ENCODE data around the gene ESYT1. TPM values are rescaled to one million over a fixed set of nuclear protein-coding genes. Genes with fewer than 3 reads are reported as not detected.

ESYT1 gene
- 100 to 1,000 TPM; 225 to 241 TPM for total RNA-seq

- H3K9me3 Mint-ChIP-seq (ENCODE audit: low read depth), result no peaks in the 10 kb centered on the region
- ATAC-seq (peak; percentile 91), DNase-seq (peak; percentile 100)
- no peaks in the 10 kb centered on the region for H3K27me3 Mint-ChIP-seq
- peaks cover 66% of the 10 kb centered on the region for H3K4me1 Mint-ChIP-seq
- peak within 1 kb of the TSS; percentile 98 for H3K4me3 Mint-ChIP-seq
- CTCF ChIA-PET, result interaction anchor here (0.6 to 8.8 kb wide), 20 partner anchors 8 to 501 kb away, joined by 3 to 151 read pairs (median 6); partner anchors contain the start of genes MYL6, MYL6B, PA2G4 and RNF41
- H3K27ac Mint-ChIP-seq, result peak within 1 kb of the TSS; percentile 93
- H3K36me3 Mint-ChIP-seq, result peaks cover 36% of the 10 kb centered on the region
Observed at GRCh38 chr12:56127888-56128669, at the start of gene ESYT1. TSS of gene ESYT1 (plus strand) at chr12:56128267. CDS start at chr12:56128320, 53 bp downstream.

- no peak for ATAC-seq
- Mint-ChIP-seq H3K4me1 (peaks cover 14% of the 10 kb centered on the region), H3K36me3 (no peaks in the 10 kb centered on the region), H3K27me3 (peaks cover 24% of the 10 kb centered on the region), H3K27ac (no peak overlapping the region), H3K4me3 (peak overlapping the region; percentile 76), H3K9me3 (ENCODE audit: low read depth) (no peaks in the 10 kb centered on the region)
- CTCF ChIA-PET, result interaction anchor here (0.9 to 3.1 kb wide), 9 partner anchors 7 to 83 kb away, joined by 3 to 13 read pairs (median 7); partner anchors contain the start of genes PA2G4 and ZC3H10
- DNase-seq, result no peak
Observed at GRCh38 chr12:56078427-56078826, 49.6 kb upstream of the ESYT1 start.

GRCh38 chr12:56078931-56079722 is 48.9 kb upstream of the ESYT1 start:
- ATAC-seq, result peak; percentile 74
- peaks cover 30% of the 10 kb centered on the region for H3K27me3 Mint-ChIP-seq
- peaks cover 14% of the 10 kb centered on the region for H3K4me1 Mint-ChIP-seq
- CTCF ChIA-PET, result interaction anchor here (0.7 to 3.1 kb wide), 16 partner anchors 11 to 153 kb away, joined by 3 to 13 read pairs (median 4); partner anchors contain the start of genes PA2G4 and ZC3H10
- H3K4me3 Mint-ChIP-seq, result peak overlapping the region; percentile 76
- H3K36me3 Mint-ChIP-seq, result no peaks in the 10 kb centered on the region
- peak; percentile 65 for DNase-seq
- H3K9me3 Mint-ChIP-seq (ENCODE audit: low read depth), result no peaks in the 10 kb centered on the region
- no peak overlapping the region for H3K27ac Mint-ChIP-seq

- peak; percentile 82 for ATAC-seq
- Mint-ChIP-seq H3K4me3 (peak within 1 kb of the TSS; percentile 76), H3K9me3 (ENCODE audit: low read depth) (no peaks in the 10 kb centered on the region), H3K27ac (no peak within 1 kb of the TSS), H3K27me3 (peaks cover 30% of the 10 kb centered on the region), H3K36me3 (no peaks in the 10 kb centered on the region), H3K4me1 (peaks cover 14% of the 10 kb centered on the region)
- DNase-seq, result peak; percentile 76
- CTCF ChIA-PET, result interaction anchor here (0.8 to 3.1 kb wide), 17 partner anchors 11 to 154 kb away, joined by 3 to 13 read pairs (median 4); partner anchors contain the start of genes PA2G4 and ZC3H10
Observed at GRCh38 chr12:56079723-56080555, 48.1 kb upstream of the ESYT1 start, which contains the start of gene ERBB3. TSS of gene ERBB3 (plus strand) at chr12:56080165. CDS start at chr12:56080301, 136 bp downstream.

GRCh38 chr12:56080556-56081138 is 47.4 kb upstream of the ESYT1 start:
- ATAC-seq (no peak), DNase-seq (no peak)
- peaks cover 30% of the 10 kb centered on the region for H3K27me3 Mint-ChIP-seq

GRCh38 chr12:56081393-56082347 is 46.4 kb upstream of the ESYT1 start:
- Mint-ChIP-seq H3K36me3 (no peaks in the 10 kb centered on the region), H3K4me3 (no peak overlapping the region), H3K9me3 (ENCODE audit: low read depth) (no peaks in the 10 kb centered on the region), H3K4me1 (peaks cover 16% of the 10 kb centered on the region), H3K27me3 (peaks cover 30% of the 10 kb centered on the region), H3K27ac (no peak overlapping the region)
- ATAC-seq (no peak), DNase-seq (no peak)
- CTCF ChIA-PET, result interaction anchor here (0.7 to 3.1 kb wide), 8 partner anchors 20 to 343 kb away, joined by 3 to 9 read pairs (median 3); partner anchors contain the start of gene ZC3H10

More at GRCh38 chr12:56080556-56081138, 47.4 kb upstream of the ESYT1 start:
- CTCF ChIA-PET, result interaction anchor here (0.7 to 3.1 kb wide), 8 partner anchors 13 to 342 kb away, joined by 3 to 9 read pairs (median 4); partner anchors contain the start of gene ZC3H10
- Mint-ChIP-seq H3K36me3 (no peaks in the 10 kb centered on the region), H3K9me3 (ENCODE audit: low read depth) (no peaks in the 10 kb centered on the region), H3K4me3 (peak overlapping the region; percentile 76), H3K27ac (no peak overlapping the region), H3K4me1 (peaks cover 16% of the 10 kb centered on the region)

- H3K4me3 Mint-ChIP-seq, result no peak overlapping the region
- no peak overlapping the region for H3K27ac Mint-ChIP-seq
- CTCF ChIA-PET, result interaction anchor here (1.2 to 1.3 kb wide), 2 partner anchors 20 to 36 kb away, joined by 3 read pairs; partner anchors contain the start of gene ZC3H10
- H3K9me3 Mint-ChIP-seq (ENCODE audit: low read depth), result no peaks in the 10 kb centered on the region
- DNase-seq, result no peak
- ATAC-seq, result no peak
- peaks cover 16% of the 10 kb centered on the region for H3K4me1 Mint-ChIP-seq
- peaks cover 30% of the 10 kb centered on the region for H3K27me3 Mint-ChIP-seq
- no peaks in the 10 kb centered on the region for H3K36me3 Mint-ChIP-seq
Observed at GRCh38 chr12:56082382-56082781, 45.7 kb upstream of the ESYT1 start.

GRCh38 chr12:56082967-56083366 is 45.1 kb upstream of the ESYT1 start:
- Mint-ChIP-seq H3K36me3 (no peaks in the 10 kb centered on the region), H3K27me3 (peaks cover 30% of the 10 kb centered on the region), H3K27ac (no peak overlapping the region), H3K4me1 (peaks cover 16% of the 10 kb centered on the region), H3K4me3 (no peak overlapping the region), H3K9me3 (ENCODE audit: low read depth) (no peaks in the 10 kb centered on the region)
- CTCF ChIA-PET, result interaction anchor here (1.2 to 3.5 kb wide), 3 partner anchors 19 to 36 kb away, joined by 3 to 15 read pairs (median 3); partner anchors contain the start of gene ZC3H10
- DNase-seq (no peak), ATAC-seq (no peak)

- peak; percentile 64 for ATAC-seq
- no peak overlapping the region for H3K4me3 Mint-ChIP-seq
- peaks cover 25% of the 10 kb centered on the region for H3K27me3 Mint-ChIP-seq
Observed at GRCh38 chr12:56084958-56085543, 43.0 kb upstream of the ESYT1 start.

GRCh38 chr12:56086096-56086495 is 42.0 kb upstream of the ESYT1 start:
- H3K4me1 Mint-ChIP-seq, result peaks cover 1% of the 10 kb centered on the region
- H3K9me3 Mint-ChIP-seq (ENCODE audit: low read depth), result no peaks in the 10 kb centered on the region
- no peak overlapping the region for H3K4me3 Mint-ChIP-seq
- CTCF ChIA-PET, result interaction anchor here (0.6 to 9.0 kb wide), 10 partner anchors 8 to 152 kb away, joined by 3 to 97 read pairs (median 4); partner anchors contain the start of genes PA2G4 and ZC3H10
- H3K27me3 Mint-ChIP-seq, result peaks cover 17% of the 10 kb centered on the region
- no peaks in the 10 kb centered on the region for H3K36me3 Mint-ChIP-seq
- H3K27ac Mint-ChIP-seq, result no peak overlapping the region
- no peak for ATAC-seq
- DNase-seq, result no peak

More at GRCh38 chr12:56084958-56085543, 43.0 kb upstream of the ESYT1 start:
- CTCF ChIA-PET, result interaction anchor here (0.7 to 9.0 kb wide), 20 partner anchors 10 to 347 kb away, joined by 3 to 97 read pairs (median 4); partner anchors contain the start of genes PA2G4, RPL41 and ZC3H10
- Mint-ChIP-seq H3K9me3 (ENCODE audit: low read depth) (no peaks in the 10 kb centered on the region), H3K27ac (no peak overlapping the region), H3K36me3 (no peaks in the 10 kb centered on the region), H3K4me1 (peaks cover 8% of the 10 kb centered on the region)
- DNase-seq, result peak; percentile 67

- Mint-ChIP-seq H3K4me3 (no peak overlapping the region), H3K27me3 (peaks cover 13% of the 10 kb centered on the region), H3K9me3 (ENCODE audit: low read depth) (no peaks in the 10 kb centered on the region), H3K36me3 (no peaks in the 10 kb centered on the region), H3K27ac (no peak overlapping the region), H3K4me1 (peaks cover 1% of the 10 kb centered on the region)
- CTCF ChIA-PET, result interaction anchor here (0.6 to 9.0 kb wide), 4 partner anchors 9 to 32 kb away, joined by 3 to 97 read pairs (median 4); partner anchors contain the start of genes PA2G4 and ZC3H10
- ATAC-seq (no peak), DNase-seq (no peak)
Observed at GRCh38 chr12:56086608-56087007, 41.5 kb upstream of the ESYT1 start.

Data from activated CD8-positive, alpha-beta memory T cell treated with anti-CD3 and anti-CD28 coated beads, Interleukin-2, amount 10 ng/mL, durations not matched to agents 7 days and 5 days (primary cell).